Suprapubic skin (tissue), 4 donors: ENCODE results near the gene ROR2. TPM values are rescaled to one million over a fixed set of nuclear protein-coding genes. Genes with fewer than 3 reads are reported as not detected.

ENCODE experiments used
- DNase-seq, 2 donors: peaks; one replicate each; pipeline ENCODE4 v3.0.0-alpha.2; 2019; ENCODE audit warnings: low spot score in 2 of 2
- H3K27ac ChIP-seq: fragments of 200-600 bp; sonication (generic); one replicate; pipeline ENCODE4 v1.5.1; 2019
- H3K27me3 ChIP-seq: fragments of 200-600 bp; sonication (generic); one replicate; pipeline ENCODE4 v1.5.1; 2019
- H3K36me3 ChIP-seq: fragments of 200-600 bp; sonication (generic); one replicate; pipeline ENCODE4 v1.5.1; 2019
- H3K4me1 ChIP-seq: fragments of 200-600 bp; sonication (generic); one replicate; pipeline ENCODE4 v1.5.1; 2019
- H3K4me3 ChIP-seq: fragments of 200-600 bp; sonication (generic); one replicate; pipeline ENCODE4 v1.5.1; 2019; ENCODE audit warnings: mild to moderate bottlenecking
- H3K9me3 ChIP-seq: fragments of 200-600 bp; sonication (generic); one replicate; pipeline ENCODE4 v1.5.1; 2019
- EP300 ChIP-seq: sonication (generic); formaldehyde crosslinking; IDR thresholded peaks from one replicate; pipeline ENCODE4 v1.6.1; 2017; ENCODE audit warnings: antibody characterized with exemption
- POLR2A ChIP-seq, 2 donors: fragments of 450-650 bp; IDR thresholded peaks; one replicate each; pipeline ENCODE4 v1.6.1; 2017; ENCODE audit warnings: antibody characterized with exemption in 2 of 2, mild to moderate bottlenecking in 2 of 2, moderate library complexity in 2 of 2
- POLR2AphosphoS5 ChIP-seq, 3 donors: sonication (generic); formaldehyde crosslinking; IDR thresholded peaks; one replicate each; pipeline ENCODE4 v1.6.1; 2017; ENCODE audit warnings: antibody characterized with exemption in 3 of 3
- WGBS: methylation state at CpG from one replicate; pipeline ENCODE4 v1.1.5; 2018; 5-methylcytosine and 5-hydroxymethylcytosine counted together
- total RNA-seq, 4 donors: library from RNA; depleted of rRNA; stranded (reverse); fragments of >200 nt; gene quantifications; one replicate each; pipeline ENCODE4 v1.1.0, GENCODE V29; 2016
- TF ChIP-seq, protein P1 (sequence below), 2 donors: fragments of 200-600 bp in 1 of 2; fragments of 450-650 bp in 1 of 2; sonication (generic) in 1 of 2; IDR thresholded peaks; one replicate each; pipeline ENCODE4 v1.5.1; 2016 to 2019; ENCODE audit warnings: antibody characterized with exemption in 2 of 2, mild to moderate bottlenecking in 1 of 2, moderate library complexity in 1 of 2

Gene ROR2
- total RNA-seq, 4 donors from 2014 or later = 3.3 to 7.3 (median 5.0) TPM

- WGBS = 70% methylated on average over 12 of the region's 12 CpGs
- Histone ChIP-seq H3K27me3 (no peaks in the 10 kb centered on the region), H3K36me3 (no peaks in the 10 kb centered on the region), H3K4me3 (no peak overlapping the region), H3K4me1 (no peaks in the 10 kb centered on the region), H3K27ac (no peak overlapping the region), H3K9me3 (no peaks in the 10 kb centered on the region)
- no peak for DNase-seq
- no peak for TF ChIP-seq POLR2AphosphoS5 (IDR thresholded peaks at IDR 0.05)
- TF ChIP-seq POLR2A (IDR thresholded peaks at IDR 0.05) = no peak
- no peak for TF ChIP-seq EP300
- TF ChIP-seq, protein P1, sequence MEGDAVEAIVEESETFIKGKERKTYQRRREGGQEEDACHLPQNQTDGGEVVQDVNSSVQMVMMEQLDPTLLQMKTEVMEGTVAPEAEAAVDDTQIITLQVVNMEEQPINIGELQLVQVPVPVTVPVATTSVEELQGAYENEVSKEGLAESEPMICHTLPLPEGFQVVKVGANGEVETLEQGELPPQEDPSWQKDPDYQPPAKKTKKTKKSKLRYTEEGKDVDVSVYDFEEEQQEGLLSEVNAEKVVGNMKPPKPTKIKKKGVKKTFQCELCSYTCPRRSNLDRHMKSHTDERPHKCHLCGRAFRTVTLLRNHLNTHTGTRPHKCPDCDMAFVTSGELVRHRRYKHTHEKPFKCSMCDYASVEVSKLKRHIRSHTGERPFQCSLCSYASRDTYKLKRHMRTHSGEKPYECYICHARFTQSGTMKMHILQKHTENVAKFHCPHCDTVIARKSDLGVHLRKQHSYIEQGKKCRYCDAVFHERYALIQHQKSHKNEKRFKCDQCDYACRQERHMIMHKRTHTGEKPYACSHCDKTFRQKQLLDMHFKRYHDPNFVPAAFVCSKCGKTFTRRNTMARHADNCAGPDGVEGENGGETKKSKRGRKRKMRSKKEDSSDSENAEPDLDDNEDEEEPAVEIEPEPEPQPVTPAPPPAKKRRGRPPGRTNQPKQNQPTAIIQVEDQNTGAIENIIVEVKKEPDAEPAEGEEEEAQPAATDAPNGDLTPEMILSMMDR (IDR thresholded peaks at IDR 0.05) = no peak
These were observed 65.0 kb downstream of the ROR2 start for GRCh38 chr9:91884696-91885687.

- Histone ChIP-seq H3K9me3 (no peaks in the 10 kb centered on the region), H3K27me3 (no peaks in the 10 kb centered on the region), H3K27ac (no peak overlapping the region), H3K4me1 (no peaks in the 10 kb centered on the region), H3K4me3 (no peak overlapping the region), H3K36me3 (no peaks in the 10 kb centered on the region)
- whole genome bisulfite sequencing = 79% methylated on average over 1 of the region's 1 CpG
- DNase-seq = no peak
- TF ChIP-seq EP300 (no peak), POLR2A (IDR thresholded peaks at IDR 0.05) (no peak), POLR2AphosphoS5 (IDR thresholded peaks at IDR 0.05) (no peak)
- TF ChIP-seq, protein P1 (IDR thresholded peaks at IDR 0.05) = no peak
These were observed 65.9 kb downstream of the ROR2 start for GRCh38 chr9:91884153-91884552.

DNA sequence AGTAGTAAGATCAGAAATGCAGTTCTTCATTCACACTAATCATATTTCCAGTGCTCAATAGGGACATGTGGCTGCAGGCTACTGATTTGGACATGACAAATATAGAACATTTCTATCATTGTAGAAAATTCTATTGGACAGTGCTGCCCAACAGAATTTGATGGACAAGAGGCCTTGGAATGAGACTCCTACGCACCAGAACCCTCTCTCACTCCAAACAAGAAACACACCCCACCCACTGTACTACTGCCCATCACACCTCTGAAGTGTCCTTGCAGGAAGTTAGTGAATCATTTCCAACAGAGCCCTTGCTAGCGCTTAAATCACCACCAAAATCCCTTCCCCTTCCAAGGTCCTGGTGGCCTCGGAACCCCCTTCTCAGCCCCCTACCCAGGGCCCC lies 66.5 kb downstream of the ROR2 start:
- Histone ChIP-seq H3K9me3 (no peaks in the 10 kb centered on the region), H3K4me3 (no peak overlapping the region), H3K4me1 (no peaks in the 10 kb centered on the region), H3K27me3 (no peaks in the 10 kb centered on the region), H3K36me3 (no peaks in the 10 kb centered on the region), H3K27ac (no peak overlapping the region)
- TF ChIP-seq POLR2AphosphoS5 (IDR thresholded peaks at IDR 0.05) (no peak), EP300 (no peak), POLR2A (IDR thresholded peaks at IDR 0.05) (no peak)
- TF ChIP-seq, protein P1 (IDR thresholded peaks at IDR 0.05) = no peak
- 96% methylated on average over 3 of the region's 3 CpGs for WGBS
- no peak for DNase-seq

GRCh38 chr9:91882627-91883026 lies 67.4 kb downstream of the ROR2 start:
- no peaks in the 10 kb centered on the region for H3K27me3 ChIP-seq
- DNase-seq = no peak
- no peaks in the 10 kb centered on the region for H3K9me3 ChIP-seq
- H3K36me3 ChIP-seq = no peaks in the 10 kb centered on the region
- TF ChIP-seq POLR2A (IDR thresholded peaks at IDR 0.05) (no peak), POLR2AphosphoS5 (IDR thresholded peaks at IDR 0.05) (no peak), EP300 (no peak)
- TF ChIP-seq, protein P1 (IDR thresholded peaks at IDR 0.05) = no peak
- H3K4me3 ChIP-seq = no peak overlapping the region
- H3K27ac ChIP-seq = no peak overlapping the region
- no peaks in the 10 kb centered on the region for H3K4me1 ChIP-seq
- 86% methylated on average over 4 of the region's 4 CpGs for WGBS

DNA sequence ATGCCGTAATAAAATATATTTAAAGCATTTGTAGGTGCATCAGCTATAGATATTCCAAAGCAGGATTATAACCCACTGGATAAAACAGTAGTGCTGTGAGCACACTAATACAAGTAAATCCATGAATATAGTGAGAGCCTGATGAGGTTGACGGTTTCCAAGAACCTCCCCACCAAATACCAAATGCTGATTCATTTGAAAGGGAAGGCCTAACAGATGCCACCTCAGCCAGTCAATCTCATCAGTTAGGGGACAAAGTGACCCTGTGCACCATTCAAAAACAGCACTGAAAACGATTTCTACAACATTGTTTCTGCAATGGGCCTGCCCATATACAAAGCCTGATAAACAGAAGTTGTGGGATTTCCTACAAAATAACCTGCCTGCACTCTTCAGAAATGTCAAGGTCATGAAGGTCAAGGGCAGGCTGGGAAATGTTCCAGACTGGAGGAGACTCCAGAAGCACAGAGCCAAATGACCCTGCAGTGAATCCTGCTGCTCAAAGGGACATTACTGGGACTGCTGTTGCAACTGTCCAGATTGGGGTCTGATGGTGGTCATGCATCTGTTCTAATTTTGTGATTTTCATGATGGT lies 69.6 kb downstream of the ROR2 start:
- DNase-seq = no peak
- Histone ChIP-seq H3K4me1 (no peaks in the 10 kb centered on the region), H3K4me3 (no peak overlapping the region), H3K9me3 (no peaks in the 10 kb centered on the region), H3K36me3 (no peaks in the 10 kb centered on the region), H3K27me3 (no peaks in the 10 kb centered on the region), H3K27ac (no peak overlapping the region)
- TF ChIP-seq EP300 (no peak), POLR2A (IDR thresholded peaks at IDR 0.05) (no peak), POLR2AphosphoS5 (IDR thresholded peaks at IDR 0.05) (no peak)
- TF ChIP-seq, protein P1 (IDR thresholded peaks at IDR 0.05) = no peak
- WGBS = 77% methylated on average over 3 of the region's 3 CpGs
